ENCODE measurements around the gene MGAT4B. TPM values are rescaled to one million over a fixed set of nuclear protein-coding genes. Genes with fewer than 3 reads are reported as not detected.

MGAT4B gene
- total and polyA plus RNA-seq, 4 donors: 65.0 to 154 (median 82.4) TPM

DNA sequence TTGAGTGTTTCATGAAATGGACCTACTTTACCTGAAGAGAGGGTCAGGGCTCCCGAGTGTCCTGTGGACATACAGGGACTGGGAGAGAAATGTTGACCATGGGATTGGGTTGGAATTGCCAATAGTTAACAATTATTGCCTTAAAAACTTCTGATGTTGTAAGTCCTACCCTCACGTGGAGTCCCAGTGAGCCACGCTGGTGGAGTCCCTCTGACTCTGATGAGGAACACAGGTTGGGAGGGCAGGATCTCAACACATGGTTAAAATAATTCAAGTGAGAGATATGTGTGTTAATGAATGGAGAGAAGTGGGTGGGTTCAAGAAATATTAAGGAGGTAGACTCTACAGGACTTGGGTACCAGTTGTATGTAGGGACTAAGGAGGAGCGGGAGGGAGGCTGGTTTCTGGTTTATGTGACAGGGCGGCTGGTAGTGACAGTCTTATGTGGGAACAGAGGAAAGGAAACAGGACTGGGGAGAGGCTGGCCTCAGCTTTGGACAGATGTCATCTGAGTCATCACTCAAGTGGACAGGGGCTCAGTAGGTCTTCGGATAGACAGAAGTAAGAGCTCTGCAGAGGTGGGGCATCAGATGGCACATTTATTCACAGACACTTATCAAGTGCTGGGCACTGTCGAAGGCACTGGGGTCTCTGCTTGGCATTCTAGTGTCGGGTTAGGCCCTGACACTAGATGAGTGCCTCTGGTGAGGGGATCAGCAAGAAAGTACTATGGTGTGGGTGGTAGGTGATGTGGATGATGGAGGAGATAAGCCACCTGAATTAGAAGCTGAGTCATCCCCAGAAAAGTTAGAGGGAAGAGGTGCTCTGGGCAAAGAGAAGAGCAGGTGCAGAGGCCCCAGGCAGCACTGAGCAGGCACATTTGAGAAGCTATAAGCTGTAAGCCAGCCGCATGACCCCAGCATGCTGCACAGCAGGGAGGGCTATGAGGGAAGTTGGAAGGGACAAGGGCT lies 46.8 kb downstream of the MGAT4B start:
- H3K4me3 ChIP-seq: no peak overlapping the region
- no peak for DNase-seq
- H3K4me1 ChIP-seq (ENCODE audit: control insufficient read depth in 5 of 5, insufficient read depth in 5 of 5, low read length in 5 of 5): peaks cover 7 to 18% (median 15%) of the 10 kb centered on the region in 5 donors
- H3K9me3 ChIP-seq (ENCODE audit: control insufficient read depth in 4 of 4, insufficient read depth in 3 of 4, low read length in 3 of 4): no peaks in the 10 kb centered on the region
- no peaks in the 10 kb centered on the region for H3K27me3 ChIP-seq (ENCODE audit: control insufficient read depth in 3 of 3, insufficient read depth in 3 of 3, low read length in 2 of 3)
- 63 to 72% methylated on average over 9 of the region's 9 CpGs for WGBS, 2 donors
- no peak for ATAC-seq (ENCODE audit: insufficient read depth, low FRiP score)
- H3K27ac ChIP-seq (ENCODE audit: low read depth in 1 of 2, low read length in 1 of 2): no peak overlapping the region
- no peak overlapping the region for H3K9ac ChIP-seq (ENCODE audit: insufficient read depth in 1 of 2, low read length in 2 of 2)
- no peak for TF ChIP-seq CTCF (IDR thresholded peaks at IDR 0.05; ENCODE audit: control extremely low read depth, extremely low read depth)
- no peaks in the 10 kb centered on the region for H3K36me3 ChIP-seq (ENCODE audit: control insufficient read depth in 4 of 4, insufficient read depth in 4 of 4, low read length in 4 of 4)

DNA sequence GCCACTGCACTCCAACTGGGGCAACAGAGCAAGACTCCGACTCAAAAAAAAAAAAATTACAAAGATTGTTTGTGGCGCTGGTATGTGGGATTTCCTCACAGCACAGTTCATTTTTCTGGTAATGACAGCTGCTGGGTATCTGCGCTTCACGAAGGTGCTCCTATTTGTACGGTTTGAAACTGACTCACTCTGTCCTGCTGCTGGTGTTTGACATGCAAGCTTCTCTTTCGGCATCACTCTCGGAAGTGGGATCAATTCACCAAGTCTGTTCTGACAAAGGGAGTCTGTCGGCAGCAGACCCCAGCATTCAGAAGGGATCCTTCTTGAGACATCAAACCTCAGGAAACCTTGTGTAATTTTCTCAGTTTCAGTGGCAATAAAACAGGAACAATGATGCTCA lies 47.7 kb downstream of the MGAT4B start:
- Histone ChIP-seq H3K9ac (ENCODE audit: insufficient read depth in 1 of 2, low read length in 2 of 2) (no peak overlapping the region), H3K27me3 (ENCODE audit: control insufficient read depth in 3 of 3, insufficient read depth in 3 of 3, low read length in 2 of 3) (no peaks in the 10 kb centered on the region), H3K27ac (ENCODE audit: low read depth in 1 of 2, low read length in 1 of 2) (peak overlapping the region in 1 of 2 donors; percentile 29), H3K4me1 (ENCODE audit: control insufficient read depth in 5 of 5, insufficient read depth in 5 of 5, low read length in 5 of 5) (peaks cover 7 to 22% (median 17%) of the 10 kb centered on the region in 5 donors), H3K9me3 (ENCODE audit: control insufficient read depth in 4 of 4, insufficient read depth in 3 of 4, low read length in 3 of 4) (no peaks in the 10 kb centered on the region), H3K36me3 (ENCODE audit: control insufficient read depth in 4 of 4, insufficient read depth in 4 of 4, low read length in 4 of 4) (peaks cover 0 to 3% (median 0%) of the 10 kb centered on the region in 4 donors), H3K4me3 (no peak overlapping the region)
- DNase-seq (no peak), ATAC-seq (ENCODE audit: insufficient read depth, low FRiP score) (no peak)
- whole genome bisulfite sequencing, 2 donors: 30 to 76% methylated on average over 8 of the region's 8 CpGs
- no peak for TF ChIP-seq CTCF (IDR thresholded peaks at IDR 0.05; ENCODE audit: control extremely low read depth, extremely low read depth)

- Histone ChIP-seq H3K9me3 (ENCODE audit: control insufficient read depth in 4 of 4, insufficient read depth in 3 of 4, low read length in 3 of 4) (no peaks in the 10 kb centered on the region), H3K4me1 (ENCODE audit: control insufficient read depth in 5 of 5, insufficient read depth in 5 of 5, low read length in 5 of 5) (peaks cover 0 to 20% (median 9%) of the 10 kb centered on the region in 5 donors), H3K27ac (ENCODE audit: low read depth in 1 of 2, low read length in 1 of 2) (peak overlapping the region in 1 of 2 donors; percentile 41), H3K9ac (ENCODE audit: insufficient read depth in 1 of 2, low read length in 2 of 2) (no peak overlapping the region), H3K4me3 (no peak overlapping the region), H3K36me3 (ENCODE audit: control insufficient read depth in 4 of 4, insufficient read depth in 4 of 4, low read length in 4 of 4) (peaks cover 0 to 3% (median under 1%) of the 10 kb centered on the region in 4 donors), H3K27me3 (ENCODE audit: control insufficient read depth in 3 of 3, insufficient read depth in 3 of 3, low read length in 2 of 3) (no peaks in the 10 kb centered on the region)
- 44 to 46% methylated on average over 2 of the region's 2 CpGs for WGBS, 2 donors
- ATAC-seq (ENCODE audit: insufficient read depth, low FRiP score) (no peak), DNase-seq (peak in 1 of 3 donors; percentile 12)
- no peak for TF ChIP-seq CTCF (IDR thresholded peaks at IDR 0.05; ENCODE audit: control extremely low read depth, extremely low read depth)
These were observed 51.6 kb downstream of the MGAT4B start for GRCh38 chr5:179755022-179755421.

Data from lung (tissue), 12 donors.